ENCODE results near the gene SSBP3.
"Not testable (repeated sequence)": the region's sequence is repeated elsewhere in the genome, so short reads cannot be mapped to it uniquely, and the experiment has no call there.

Gene SSBP3

DNA sequence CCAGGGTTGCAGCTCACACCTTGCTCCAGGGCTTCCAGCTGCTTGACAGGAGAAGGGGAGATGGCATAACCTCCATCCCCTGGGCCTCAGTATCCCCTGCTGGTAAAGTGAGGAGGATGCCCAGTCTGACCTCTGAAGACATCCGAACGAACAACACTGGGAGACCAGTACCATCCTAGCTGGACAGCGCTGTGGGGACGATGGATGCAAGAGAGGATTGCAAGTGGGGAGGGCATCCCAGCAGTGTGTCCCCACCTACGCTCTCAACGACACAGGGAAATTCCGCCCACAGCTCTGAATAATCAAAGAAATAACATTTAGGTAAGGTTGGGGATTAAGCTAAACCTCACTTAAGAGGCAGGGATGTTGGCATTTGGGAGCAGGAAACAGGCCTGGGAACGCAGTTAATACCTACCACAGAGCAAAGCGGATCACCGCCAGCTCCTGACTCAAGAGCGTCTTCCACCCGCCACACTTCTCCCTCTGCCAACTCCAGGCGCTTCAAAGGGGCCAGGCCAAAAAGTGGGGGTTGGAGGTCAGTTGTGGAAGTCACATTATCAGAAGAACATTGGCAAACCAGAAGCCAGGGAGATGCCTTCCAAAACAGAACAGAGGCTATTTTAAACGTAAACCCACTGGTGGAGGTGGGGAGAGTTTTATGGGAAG is 47.6 kb downstream of the SSBP3 start:
- Histone ChIP-seq H3K4me3 (ENCODE audit: low read length) (no peak overlapping the region), H3K9me3 (ENCODE audit: low read length) (no peaks in the 10 kb centered on the region), H2AFZ (ENCODE audit: low read depth, low read length) (no peak overlapping the region), H3K27me3 (ENCODE audit: insufficient read depth, low read length) (no peaks in the 10 kb centered on the region), H3K36me3 (ENCODE audit: insufficient read depth, low read length) (peaks cover 14% of the 10 kb centered on the region), H3K4me1 (ENCODE audit: insufficient read depth, low read length) (peaks cover 40% of the 10 kb centered on the region)

DNA sequence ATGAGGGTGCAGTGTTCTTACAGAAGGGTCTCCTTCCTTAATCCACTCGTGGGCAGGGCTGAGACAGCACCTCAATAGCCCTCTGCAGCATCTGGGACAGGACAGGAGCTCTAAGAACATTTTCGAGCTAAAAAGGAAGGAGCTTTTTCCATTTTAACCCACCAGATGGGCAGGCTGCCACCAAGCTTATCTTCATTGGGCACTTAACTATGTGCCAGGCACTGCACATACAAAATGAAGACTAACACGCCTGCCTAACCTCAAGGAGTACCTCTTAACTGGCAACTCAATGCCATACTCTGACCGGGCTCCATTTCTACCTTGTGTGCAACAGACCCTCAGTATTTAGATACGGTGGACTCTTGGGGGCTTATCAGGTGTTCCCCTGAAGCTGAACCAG is 48.2 kb downstream of the SSBP3 start:
- peaks cover 14% of the 10 kb centered on the region for H3K36me3 ChIP-seq (ENCODE audit: insufficient read depth, low read length)
- H3K9me3 ChIP-seq (ENCODE audit: low read length): no peaks in the 10 kb centered on the region
- no peak overlapping the region for H3K4me3 ChIP-seq (ENCODE audit: low read length)
- no peaks in the 10 kb centered on the region for H3K27me3 ChIP-seq (ENCODE audit: insufficient read depth, low read length)
- peaks cover 40% of the 10 kb centered on the region for H3K4me1 ChIP-seq (ENCODE audit: insufficient read depth, low read length)
- no peak overlapping the region for H2AFZ ChIP-seq (ENCODE audit: low read depth, low read length)

DNA sequence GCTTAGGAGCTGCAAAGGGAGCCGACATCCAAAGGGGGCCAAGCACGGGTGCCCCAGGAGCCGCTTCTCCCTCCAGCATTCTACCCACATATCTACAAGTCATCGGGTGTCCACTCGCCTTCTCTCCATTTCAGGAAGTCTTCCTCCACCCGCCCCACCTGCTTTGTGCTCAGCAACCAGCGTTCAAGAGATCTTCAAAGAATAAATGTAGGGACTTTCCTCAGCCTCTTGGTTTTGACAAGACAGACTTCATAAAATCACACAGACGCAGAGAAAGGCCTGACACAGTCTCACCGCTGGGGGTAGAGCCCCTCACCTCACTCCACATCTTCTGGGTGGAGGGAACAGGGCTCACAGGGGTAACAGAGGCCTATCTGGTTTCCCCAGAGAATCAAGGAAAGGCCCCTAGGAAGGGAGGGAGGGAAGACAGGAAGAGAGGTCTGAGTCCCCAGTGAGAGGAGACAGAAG is 49.5 kb downstream of the SSBP3 start:
- H3K4me3 ChIP-seq (ENCODE audit: low read length): no peak overlapping the region
- no peaks in the 10 kb centered on the region for H3K27me3 ChIP-seq (ENCODE audit: insufficient read depth, low read length)
- H3K36me3 ChIP-seq (ENCODE audit: insufficient read depth, low read length): peaks cover 14% of the 10 kb centered on the region
- H3K9me3 ChIP-seq (ENCODE audit: low read length): no peaks in the 10 kb centered on the region
- peaks cover 40% of the 10 kb centered on the region for H3K4me1 ChIP-seq (ENCODE audit: insufficient read depth, low read length)
- no peak overlapping the region for H2AFZ ChIP-seq (ENCODE audit: low read depth, low read length)

DNA sequence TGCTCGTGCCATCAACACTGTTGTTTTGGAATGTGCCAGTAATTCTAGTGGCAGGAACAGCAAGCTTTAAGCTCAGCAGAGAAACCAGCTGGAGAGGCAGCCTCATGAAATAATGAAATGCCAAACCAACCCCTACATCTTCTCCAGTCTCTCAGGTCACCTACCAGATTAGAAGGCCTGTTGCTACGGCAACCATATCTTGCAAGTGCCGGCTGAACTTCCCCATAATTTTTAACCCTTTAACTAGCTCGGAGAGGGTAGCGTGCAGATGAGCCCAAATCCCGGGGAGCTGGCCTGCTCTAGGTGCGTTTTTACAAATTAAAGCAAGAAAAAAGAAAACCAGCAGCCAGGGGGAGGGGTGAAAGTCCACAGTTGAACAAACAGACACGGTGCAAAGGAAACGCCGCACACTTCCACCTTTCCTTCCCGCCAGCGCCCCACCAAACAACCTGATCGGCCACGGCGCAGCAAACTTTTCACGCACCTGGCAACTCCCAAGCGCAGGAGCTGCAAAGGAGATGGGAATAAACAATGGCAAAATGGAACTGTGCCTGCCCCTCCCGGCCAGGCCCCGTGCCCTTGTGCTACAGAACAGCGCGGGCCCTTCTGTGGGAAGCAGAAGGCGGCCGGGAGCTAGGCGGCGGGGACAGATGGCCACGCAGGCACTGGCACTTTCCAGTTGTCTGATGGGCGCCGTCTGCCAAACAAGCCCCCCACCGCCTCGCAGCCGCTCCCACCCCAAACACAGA is 50.1 kb downstream of the SSBP3 start:
- no peaks in the 10 kb centered on the region for H3K27me3 ChIP-seq (ENCODE audit: insufficient read depth, low read length)
- H3K4me3 ChIP-seq (ENCODE audit: low read length): no peak overlapping the region
- peaks cover 14% of the 10 kb centered on the region for H3K36me3 ChIP-seq (ENCODE audit: insufficient read depth, low read length)
- H2AFZ ChIP-seq (ENCODE audit: low read depth, low read length): no peak overlapping the region
- H3K4me1 ChIP-seq (ENCODE audit: insufficient read depth, low read length): peaks cover 40% of the 10 kb centered on the region
- no peaks in the 10 kb centered on the region for H3K9me3 ChIP-seq (ENCODE audit: low read length)

DNA sequence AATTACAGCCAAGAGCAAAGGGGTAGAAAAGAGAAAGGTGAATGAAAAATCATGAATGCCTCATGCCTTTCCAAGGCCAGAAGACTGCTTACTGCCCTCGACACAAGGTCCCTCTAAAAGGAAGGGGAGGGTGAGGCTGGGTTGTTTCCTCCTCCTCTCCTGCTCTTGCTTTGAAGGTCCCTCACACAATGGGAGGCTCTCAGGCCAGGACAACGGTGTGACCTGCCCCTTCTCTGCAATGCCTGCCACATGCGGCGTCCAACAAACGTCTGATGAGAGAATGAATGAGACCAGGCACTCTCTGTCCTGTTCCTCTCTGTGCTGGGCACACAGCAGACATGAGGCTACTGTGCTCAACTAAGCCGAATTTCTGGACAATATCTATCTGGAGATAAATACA is 51.3 kb downstream of the SSBP3 start:
- Histone ChIP-seq H3K36me3 (ENCODE audit: insufficient read depth, low read length) (peaks cover 14% of the 10 kb centered on the region), H3K4me3 (ENCODE audit: low read length) (no peak overlapping the region), H3K27me3 (ENCODE audit: insufficient read depth, low read length) (no peaks in the 10 kb centered on the region), H3K9me3 (ENCODE audit: low read length) (no peaks in the 10 kb centered on the region), H3K4me1 (ENCODE audit: insufficient read depth, low read length) (peaks cover 40% of the 10 kb centered on the region), H2AFZ (ENCODE audit: low read depth, low read length) (no peak overlapping the region)

DNA sequence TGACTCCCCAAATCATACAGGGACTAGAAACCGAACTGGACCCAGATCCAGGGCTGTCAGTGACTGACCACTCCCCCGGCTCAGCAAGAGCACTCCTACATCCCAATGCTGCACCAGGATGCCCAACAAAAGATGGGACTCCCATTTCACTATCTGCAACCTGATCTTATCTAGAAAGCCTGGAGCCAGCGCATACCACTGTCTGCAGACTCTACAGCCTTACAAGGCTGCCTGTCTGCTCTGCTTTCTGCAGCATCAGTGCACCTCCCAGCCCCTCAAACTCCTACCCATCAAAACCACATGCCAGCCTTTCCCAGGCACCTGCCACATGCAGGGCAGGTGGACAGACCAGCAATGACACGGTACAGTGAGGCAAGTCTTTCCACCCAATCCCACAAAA is 52.2 kb downstream of the SSBP3 start:
- Histone ChIP-seq H3K4me1 (ENCODE audit: insufficient read depth, low read length) (peaks cover 40% of the 10 kb centered on the region), H3K27me3 (ENCODE audit: insufficient read depth, low read length) (no peaks in the 10 kb centered on the region), H2AFZ (ENCODE audit: low read depth, low read length) (no peak overlapping the region), H3K4me3 (ENCODE audit: low read length) (no peak overlapping the region), H3K9me3 (ENCODE audit: low read length) (no peaks in the 10 kb centered on the region), H3K36me3 (ENCODE audit: insufficient read depth, low read length) (peaks cover 21% of the 10 kb centered on the region)

DNA sequence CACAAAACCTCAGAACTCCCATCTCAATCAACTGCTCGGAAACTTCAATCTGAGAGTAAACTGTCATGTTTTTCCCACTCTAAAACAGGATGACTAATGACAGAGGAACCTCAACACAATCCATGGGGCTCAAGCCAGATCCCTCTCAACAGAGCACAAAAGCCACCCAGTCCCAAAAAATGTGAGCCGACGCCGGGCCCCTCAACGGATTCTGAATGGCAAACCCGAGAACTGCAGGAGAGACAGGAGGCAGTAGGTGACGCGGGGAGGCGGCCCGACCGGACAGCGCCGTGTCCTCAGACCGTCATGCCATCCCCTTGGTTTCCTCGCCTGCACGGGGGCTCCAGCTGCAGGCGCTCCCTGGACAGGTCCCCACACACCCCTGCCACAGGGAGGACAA is 53.4 kb downstream of the SSBP3 start:
- Histone ChIP-seq H3K4me3 (ENCODE audit: low read length) (no peak overlapping the region), H3K36me3 (ENCODE audit: insufficient read depth, low read length) (peaks cover 16% of the 10 kb centered on the region), H3K9me3 (ENCODE audit: low read length) (no peaks in the 10 kb centered on the region), H3K4me1 (ENCODE audit: insufficient read depth, low read length) (peaks cover 39% of the 10 kb centered on the region), H2AFZ (ENCODE audit: low read depth, low read length) (no peak overlapping the region), H3K27me3 (ENCODE audit: insufficient read depth, low read length) (no peaks in the 10 kb centered on the region)

DNA sequence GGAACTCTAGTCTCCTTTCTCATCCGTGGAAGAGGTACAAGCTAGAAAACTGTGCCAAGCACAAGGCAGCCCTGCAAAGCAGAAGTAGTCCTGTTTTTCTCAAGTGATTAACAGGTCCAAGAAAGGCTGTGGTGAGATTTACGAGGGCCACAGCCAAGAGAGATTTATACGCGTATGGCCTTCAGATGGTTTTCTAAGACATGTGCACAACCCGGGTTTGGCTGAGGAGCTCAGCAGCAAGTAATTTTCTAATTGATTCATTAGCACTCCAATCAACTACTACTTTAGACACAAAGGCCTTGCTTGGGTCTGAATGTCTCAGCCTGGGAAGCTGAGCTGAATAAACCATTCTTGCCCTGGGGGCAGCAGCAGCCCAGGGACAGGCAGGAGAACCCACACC is 55.8 kb downstream of the SSBP3 start:
- Histone ChIP-seq H3K27me3 (ENCODE audit: insufficient read depth, low read length) (no peaks in the 10 kb centered on the region), H3K4me3 (ENCODE audit: low read length) (no peak overlapping the region), H3K36me3 (ENCODE audit: insufficient read depth, low read length) (peaks cover 13% of the 10 kb centered on the region), H3K4me1 (ENCODE audit: insufficient read depth, low read length) (peaks cover 15% of the 10 kb centered on the region), H3K9me3 (ENCODE audit: low read length) (no peaks in the 10 kb centered on the region), H2AFZ (ENCODE audit: low read depth, low read length) (no peak overlapping the region)

DNA sequence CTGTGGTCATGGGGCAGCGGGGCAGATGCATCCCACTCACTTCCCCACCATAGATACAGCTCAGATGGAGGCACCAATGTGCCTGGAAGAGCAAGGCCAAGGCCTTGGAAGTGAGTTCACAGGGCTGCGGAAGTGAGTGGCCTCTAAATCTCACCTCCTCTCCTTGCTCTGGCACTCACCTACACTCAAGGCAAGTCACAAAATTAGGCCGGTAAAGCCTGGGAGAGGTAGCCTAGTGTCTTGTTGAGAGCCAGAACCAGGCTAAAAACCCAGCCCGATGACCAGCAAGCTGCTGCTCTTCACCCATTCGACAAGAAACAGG is 57.5 kb downstream of the SSBP3 start:
- Histone ChIP-seq H3K36me3 (ENCODE audit: insufficient read depth, low read length) (peaks cover 26% of the 10 kb centered on the region), H3K4me1 (ENCODE audit: insufficient read depth, low read length) (no peaks in the 10 kb centered on the region), H2AFZ (ENCODE audit: low read depth, low read length) (no peak overlapping the region), H3K27me3 (ENCODE audit: insufficient read depth, low read length) (no peaks in the 10 kb centered on the region), H3K9me3 (ENCODE audit: low read length) (no peaks in the 10 kb centered on the region), H3K4me3 (ENCODE audit: low read length) (no peak overlapping the region)

DNA sequence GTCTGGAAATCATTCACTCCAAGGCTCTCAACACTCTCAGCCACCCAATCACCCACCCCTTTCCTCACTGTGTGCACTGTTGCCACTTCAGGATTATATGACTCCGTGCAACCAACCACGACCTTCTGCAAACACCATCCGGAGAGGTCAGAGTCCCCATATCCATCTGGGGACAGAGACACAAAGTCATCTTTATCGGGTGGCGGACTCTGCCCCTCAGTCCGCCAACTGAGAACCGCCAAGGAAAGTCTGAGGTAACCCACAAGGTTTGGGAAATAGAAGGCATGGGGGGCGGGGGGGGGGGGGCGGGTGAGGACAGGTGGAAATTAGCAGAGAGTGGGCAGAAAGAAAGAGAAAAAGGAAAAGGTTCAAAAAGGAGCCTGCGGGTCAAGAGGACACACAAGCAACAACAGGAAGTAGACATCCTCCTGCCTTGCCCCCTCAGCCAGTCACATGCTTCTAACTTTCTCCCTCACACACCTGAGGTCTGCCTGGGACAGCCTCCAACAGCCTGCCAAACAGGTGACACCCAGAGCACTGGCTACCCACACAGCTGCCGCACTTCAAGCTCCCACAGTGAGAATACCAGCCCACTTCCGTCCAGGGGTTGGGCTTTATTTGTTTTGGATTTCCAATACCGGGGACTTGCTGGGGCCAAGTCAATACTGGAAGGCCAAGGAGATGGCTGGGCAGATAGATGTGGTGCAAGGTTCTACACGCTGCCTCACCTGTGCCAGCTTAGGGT is 58.1 kb downstream of the SSBP3 start:
- H3K27me3 ChIP-seq (ENCODE audit: insufficient read depth, low read length): no peaks in the 10 kb centered on the region
- no peak overlapping the region for H2AFZ ChIP-seq (ENCODE audit: low read depth, low read length)
- H3K9me3 ChIP-seq (ENCODE audit: low read length): no peaks in the 10 kb centered on the region
- H3K4me3 ChIP-seq (ENCODE audit: low read length): no peak overlapping the region
- peaks cover 26% of the 10 kb centered on the region for H3K36me3 ChIP-seq (ENCODE audit: insufficient read depth, low read length)
- no peaks in the 10 kb centered on the region for H3K4me1 ChIP-seq (ENCODE audit: insufficient read depth, low read length)

DNA sequence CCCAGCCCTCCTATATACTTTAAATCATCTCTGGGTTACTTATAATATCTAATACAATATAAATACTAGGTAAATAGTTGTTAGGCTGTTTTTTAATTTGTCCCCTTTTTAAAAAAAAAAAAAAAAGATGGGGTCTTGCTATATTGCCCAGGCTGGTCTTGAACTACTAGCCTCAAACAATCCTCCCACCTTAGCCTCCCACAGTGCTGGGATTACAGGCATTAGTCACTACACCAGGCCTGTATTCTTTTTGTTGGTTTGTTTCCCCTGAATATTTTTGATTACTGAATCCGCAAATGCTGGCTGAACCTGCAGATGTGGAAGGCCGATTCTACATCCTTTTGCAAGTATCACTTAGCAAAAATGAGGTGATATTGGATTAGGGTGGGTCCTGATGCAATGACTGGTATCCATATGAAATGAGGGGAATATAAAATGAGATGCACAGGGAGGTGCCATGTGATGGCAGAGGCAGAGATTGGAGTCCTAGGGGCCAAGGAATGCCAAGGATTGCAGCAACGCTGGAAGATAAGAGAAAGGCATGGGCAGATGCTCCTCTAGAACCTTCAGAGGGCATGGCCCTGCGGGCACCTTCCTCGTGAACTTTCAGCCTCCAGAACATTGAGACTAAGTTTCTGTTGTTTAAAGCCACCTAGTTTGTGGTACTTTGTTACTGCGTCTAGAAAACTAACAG is 58.8 kb downstream of the SSBP3 start:
- Histone ChIP-seq H3K4me1 (ENCODE audit: insufficient read depth, low read length) (peaks cover 4% of the 10 kb centered on the region), H3K36me3 (ENCODE audit: insufficient read depth, low read length) (peaks cover 26% of the 10 kb centered on the region), H3K27me3 (ENCODE audit: insufficient read depth, low read length) (no peaks in the 10 kb centered on the region), H2AFZ (ENCODE audit: low read depth, low read length) (no peak overlapping the region), H3K4me3 (ENCODE audit: low read length) (no peak overlapping the region), H3K9me3 (ENCODE audit: low read length) (no peaks in the 10 kb centered on the region)

DNA sequence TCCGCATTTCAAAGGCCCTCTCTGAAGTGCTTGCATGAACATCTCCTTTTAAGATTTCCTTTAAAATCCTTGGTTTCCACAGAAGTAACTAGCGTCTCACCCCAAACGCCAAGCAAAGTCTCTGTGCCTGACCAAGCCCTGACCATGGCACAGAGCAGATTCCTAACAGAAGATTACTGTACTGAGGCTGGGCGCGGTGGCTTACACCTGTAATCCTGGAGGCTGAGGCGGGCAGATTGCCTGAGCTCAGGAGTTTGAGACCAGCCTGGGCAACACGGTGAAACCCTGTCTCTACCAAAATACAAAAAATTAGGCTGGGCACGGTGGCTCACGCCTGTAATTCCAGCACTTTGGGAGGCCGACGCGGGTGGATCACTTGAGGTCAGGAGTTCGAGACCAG is 60.6 kb downstream of the SSBP3 start:
- not testable (repeated sequence) for H3K27me3 ChIP-seq (ENCODE audit: insufficient read depth, low read length); H2AFZ ChIP-seq (ENCODE audit: low read depth, low read length); H3K4me1 ChIP-seq (ENCODE audit: insufficient read depth, low read length); H3K9me3 ChIP-seq (ENCODE audit: low read length); H3K4me3 ChIP-seq (ENCODE audit: low read length)
- peaks cover 35% of the 10 kb centered on the region for H3K36me3 ChIP-seq (ENCODE audit: insufficient read depth, low read length)

DNA sequence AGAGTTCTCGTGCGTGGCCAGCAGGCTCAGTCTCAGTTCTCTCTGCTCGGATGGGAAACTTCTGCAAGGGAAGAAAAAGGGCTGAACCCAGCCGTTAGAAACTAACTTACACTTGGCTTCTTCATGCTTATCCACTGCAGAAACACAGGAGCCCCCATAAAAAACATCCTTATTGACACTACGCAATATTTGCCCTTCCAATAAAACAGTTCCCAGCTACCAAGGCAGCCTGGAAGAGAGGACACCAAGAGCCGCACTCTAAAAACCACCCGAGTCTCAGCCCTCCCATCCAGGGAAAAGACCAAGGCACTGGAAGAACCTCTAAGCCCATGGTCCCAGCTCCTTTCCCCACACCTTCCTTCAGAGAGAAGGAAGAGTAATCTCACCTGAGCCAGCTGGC is 61.1 kb downstream of the SSBP3 start:
- H3K9me3 ChIP-seq (ENCODE audit: low read length): no peaks in the 10 kb centered on the region
- H3K27me3 ChIP-seq (ENCODE audit: insufficient read depth, low read length): no peaks in the 10 kb centered on the region
- H2AFZ ChIP-seq (ENCODE audit: low read depth, low read length): no peak overlapping the region
- no peak overlapping the region for H3K4me3 ChIP-seq (ENCODE audit: low read length)
- H3K36me3 ChIP-seq (ENCODE audit: insufficient read depth, low read length): peaks cover 35% of the 10 kb centered on the region
- peaks cover 7% of the 10 kb centered on the region for H3K4me1 ChIP-seq (ENCODE audit: insufficient read depth, low read length)
